GM23338 (cell line): ENCODE results near the gene MATCAP1. TPM values are rescaled to one million over a fixed set of nuclear protein-coding genes. Genes with fewer than 3 reads are reported as not detected.

Experiments used
- ATAC-seq: fragments of 200-7000 bp; cut with Tn5 transposase; 3 replicates; pipeline ENCODE4 v1.9.1; 2020
- DNase-seq: peaks from one replicate; pipeline ENCODE4 v3.0.0-alpha.2; 2015; ENCODE audit warnings: low spot score
- H2AFZ ChIP-seq: fragments of 200-600 bp; sonication (generic); 2 replicates; pipeline ENCODE4 v1.8.0; 2016; ENCODE audit warnings: antibody characterized with exemption, mild to moderate bottlenecking, moderate library complexity
- H3F3A ChIP-seq: fragments of 200-600 bp; sonication (generic); replicated peaks from 2 replicates; pipeline ENCODE4 v1.8.0; 2017; ENCODE audit warnings: antibody characterized with exemption, mixed run types, low read depth
- H3K27ac ChIP-seq: fragments of 200-600 bp; sonication (generic); 2 replicates; pipeline ENCODE4 v1.6.1; 2016; ENCODE audit warnings: low read depth
- H3K27me3 ChIP-seq: fragments of 200-600 bp; sonication (generic); 2 replicates; pipeline ENCODE4 v1.8.0; 2016; ENCODE audit warnings: mild to moderate bottlenecking, mixed run types, moderate library complexity; ENCODE audit not compliant: insufficient read depth
- H3K36me3 ChIP-seq: fragments of 200-600 bp; sonication (generic); 2 replicates; pipeline ENCODE4 v1.8.0; 2016; ENCODE audit warnings: mild to moderate bottlenecking; ENCODE audit not compliant: insufficient read depth
- H3K4me1 ChIP-seq: fragments of 200-600 bp; sonication (generic); 2 replicates; pipeline ENCODE4 v1.8.0; 2016; ENCODE audit warnings: mild to moderate bottlenecking, moderate library complexity; ENCODE audit not compliant: insufficient read depth
- H3K4me2 ChIP-seq: fragments of 200-600 bp; sonication (generic); 2 replicates; pipeline ENCODE4 v1.7.1; 2017; ENCODE audit warnings: mixed run types
- H3K4me3 ChIP-seq: fragments of 200-600 bp; sonication (generic); 2 replicates; pipeline ENCODE4 v1.6.1; 2016; ENCODE audit warnings: mixed run types
- H3K79me2 ChIP-seq: fragments of 200-600 bp; sonication (generic); replicated peaks from 2 replicates; pipeline ENCODE4 v1.8.0; 2017; ENCODE audit warnings: mild to moderate bottlenecking; ENCODE audit not compliant: insufficient read depth
- H3K9me2 ChIP-seq: fragments of 200-600 bp; sonication (generic); 2 replicates; pipeline ENCODE4 v1.8.0; 2017; ENCODE audit not compliant: insufficient read depth
- H4K20me1 ChIP-seq: fragments of 200-600 bp; sonication (generic); replicated peaks from 2 replicates; pipeline ENCODE4 v1.8.0; 2017; ENCODE audit warnings: mild to moderate bottlenecking; ENCODE audit not compliant: insufficient read depth
- H3K27ac Mint-ChIP-seq: 2 replicates; pipeline ENCODE4 v1.8.0; 2020; ENCODE audit warnings: inconsistent platforms, mild to moderate bottlenecking, moderate library complexity, mixed read lengths
- H3K27me3 Mint-ChIP-seq: 3 replicates; pipeline ENCODE4 v1.8.0; 2022; ENCODE audit warnings: low read depth, mild to moderate bottlenecking, moderate library complexity, mixed read lengths, inconsistent platforms; ENCODE audit not compliant: insufficient read depth, poor library complexity
- H3K36me3 Mint-ChIP-seq: 3 replicates; pipeline ENCODE4 v1.8.0; 2021; ENCODE audit warnings: low read depth, mild to moderate bottlenecking, inconsistent platforms, moderate library complexity, mixed read lengths
- H3K4me1 Mint-ChIP-seq: 3 replicates; pipeline ENCODE4 v1.8.0; 2020; ENCODE audit warnings: mild to moderate bottlenecking, inconsistent platforms, mixed read lengths
- H3K4me3 Mint-ChIP-seq: 3 replicates; pipeline ENCODE4 v1.8.0; 2021; ENCODE audit warnings: moderate library complexity, mild to moderate bottlenecking, inconsistent platforms, mixed read lengths
- H3K9me3 Mint-ChIP-seq: 3 replicates; pipeline ENCODE4 v1.8.0; 2020; ENCODE audit warnings: moderate library complexity, mild to moderate bottlenecking, inconsistent platforms, mixed read lengths
- CTCF ChIP-seq, 2 experiments: fragments of 200-600 bp in 1 of 2; sonication (generic) in 1 of 2; conservative IDR thresholded peaks; 2 replicates each; pipeline versions ENCODE4 v1.5.1 to v1.6.1; 2016 to 2017; ENCODE audit warnings: antibody characterized with exemption in 2 of 2, low read depth in 2 of 2, mild to moderate bottlenecking in 2 of 2, moderate library complexity in 1 of 2
- EZH2 ChIP-seq: fragments of 200-600 bp; sonication (generic); IDR thresholded peaks from one replicate; pipeline ENCODE4 v1.8.0; 2017; ENCODE audit warnings: antibody characterized with exemption, mild to moderate bottlenecking, low read depth; ENCODE audit not compliant: unreplicated experiment
- REST ChIP-seq: IDR thresholded peaks from one replicate; pipeline ENCODE4 v1.6.1; 2018; ENCODE audit warnings: antibody characterized with exemption; ENCODE audit not compliant: unreplicated experiment
- ZNF114 ChIP-seq: fragments of 250-450 bp; sonication (Bioruptor Pico); IDR thresholded peaks from 2 replicates; pipeline ENCODE4 v1.5.0; 2020; ENCODE audit warnings: mild to moderate bottlenecking, moderate library complexity
- ZNF331 ChIP-seq: fragments of 250-450 bp; sonication (Bioruptor Pico); IDR thresholded peaks from 2 replicates; pipeline ENCODE4 v1.5.0; 2020; ENCODE audit warnings: low read depth, mild to moderate bottlenecking, moderate library complexity
- polyA plus RNA-seq: library from polyadenylated mRNA; unstranded; fragments of >200 nt; fragmentation: Nextera tagmentation; extraction: Ambion mirVana; gene quantifications from 2 replicates; pipeline ENCODE4 v1.2.1, GENCODE V29; 2016
- total RNA-seq: library from RNA; depleted of rRNA; stranded (reverse); fragments of >200 nt; shearing (Covaris generic); gene quantifications from 2 replicates; pipeline ENCODE4 v1.2.3, GENCODE V29; 2014
- TF ChIP-seq, protein P1 (sequence below): fragments of 250-450 bp; sonication (Bioruptor Pico); IDR thresholded peaks from 2 replicates; pipeline ENCODE4 v1.5.0; 2020; ENCODE audit warnings: mild to moderate bottlenecking, moderate library complexity

The MATCAP1 gene
- total and polyA plus RNA-seq, 2 experiments from 2014 or later = 9.5 to 22.7 TPM

GRCh38 chr16:67146523-67147357 lies 37.0 kb downstream of the MATCAP1 start:
- no peak for ATAC-seq
- Mint-ChIP-seq H3K4me1 (peaks cover 9% of the 10 kb centered on the region; the same call in 2 of the 3 replicates), H3K27ac (no peak overlapping the region), H3K36me3 (peaks cover 40% of the 10 kb centered on the region), H3K4me3 (no peak overlapping the region), H3K27me3 (peaks cover 18% of the 10 kb centered on the region), H3K9me3 (no peaks in the 10 kb centered on the region)
- Histone ChIP-seq H3F3A (0 out of 2 replicates have a peak, but pooled peaks cover 7% of the 10 kb centered on the region), H4K20me1 (no peaks in the 10 kb centered on the region; the same call in 1 of the 2 replicates), H2AFZ (no peak overlapping the region), H3K36me3 (no peaks in the 10 kb centered on the region), H3K9me2 (no peaks in the 10 kb centered on the region), H3K4me1 (peaks cover 6% of the 10 kb centered on the region; the same call in 1 of the 2 replicates), H3K79me2 (no peaks in the 10 kb centered on the region), H3K27ac (no peak overlapping the region), H3K4me2 (no peak overlapping the region), H3K4me3 (no peak overlapping the region), H3K27me3 (peaks cover 37% of the 10 kb centered on the region)
- no peak for DNase-seq
- TF ChIP-seq REST (no peak), ZNF114 (CRISPR knock-in tag) (no peak), CTCF (conservative IDR thresholded peaks at IDR 0.05; ENCODE audit: low read depth in 2 of 2) (0 out of 4 replicates have a peak, but pooled peaks of 1 of the 2 experiments have one; percentile 21)

- Mint-ChIP-seq H3K27me3 (peaks cover 11% of the 10 kb centered on the region), H3K9me3 (no peaks in the 10 kb centered on the region), H3K36me3 (peaks cover 45% of the 10 kb centered on the region), H3K4me3 (no peak overlapping the region), H3K27ac (no peak overlapping the region), H3K4me1 (peaks cover 3% of the 10 kb centered on the region; the same call in 2 of the 3 replicates)
- Histone ChIP-seq H3K9me2 (no peaks in the 10 kb centered on the region), H3K36me3 (no peaks in the 10 kb centered on the region), H3K27me3 (peaks cover 27% of the 10 kb centered on the region; the same call in 1 of the 2 replicates), H3K4me2 (no peak overlapping the region), H2AFZ (no peak overlapping the region), H3F3A (0 out of 2 replicates have a peak, but pooled peaks cover 7% of the 10 kb centered on the region), H3K27ac (no peak overlapping the region), H3K4me3 (no peak overlapping the region), H3K4me1 (no peaks in the 10 kb centered on the region), H4K20me1 (no peaks in the 10 kb centered on the region; the same call in 1 of the 2 replicates), H3K79me2 (no peaks in the 10 kb centered on the region)
- no peak for DNase-seq
- TF ChIP-seq ZNF331 (CRISPR knock-in tag) = no peak
- TF ChIP-seq EZH2 = no peak
- TF ChIP-seq, protein P1, sequence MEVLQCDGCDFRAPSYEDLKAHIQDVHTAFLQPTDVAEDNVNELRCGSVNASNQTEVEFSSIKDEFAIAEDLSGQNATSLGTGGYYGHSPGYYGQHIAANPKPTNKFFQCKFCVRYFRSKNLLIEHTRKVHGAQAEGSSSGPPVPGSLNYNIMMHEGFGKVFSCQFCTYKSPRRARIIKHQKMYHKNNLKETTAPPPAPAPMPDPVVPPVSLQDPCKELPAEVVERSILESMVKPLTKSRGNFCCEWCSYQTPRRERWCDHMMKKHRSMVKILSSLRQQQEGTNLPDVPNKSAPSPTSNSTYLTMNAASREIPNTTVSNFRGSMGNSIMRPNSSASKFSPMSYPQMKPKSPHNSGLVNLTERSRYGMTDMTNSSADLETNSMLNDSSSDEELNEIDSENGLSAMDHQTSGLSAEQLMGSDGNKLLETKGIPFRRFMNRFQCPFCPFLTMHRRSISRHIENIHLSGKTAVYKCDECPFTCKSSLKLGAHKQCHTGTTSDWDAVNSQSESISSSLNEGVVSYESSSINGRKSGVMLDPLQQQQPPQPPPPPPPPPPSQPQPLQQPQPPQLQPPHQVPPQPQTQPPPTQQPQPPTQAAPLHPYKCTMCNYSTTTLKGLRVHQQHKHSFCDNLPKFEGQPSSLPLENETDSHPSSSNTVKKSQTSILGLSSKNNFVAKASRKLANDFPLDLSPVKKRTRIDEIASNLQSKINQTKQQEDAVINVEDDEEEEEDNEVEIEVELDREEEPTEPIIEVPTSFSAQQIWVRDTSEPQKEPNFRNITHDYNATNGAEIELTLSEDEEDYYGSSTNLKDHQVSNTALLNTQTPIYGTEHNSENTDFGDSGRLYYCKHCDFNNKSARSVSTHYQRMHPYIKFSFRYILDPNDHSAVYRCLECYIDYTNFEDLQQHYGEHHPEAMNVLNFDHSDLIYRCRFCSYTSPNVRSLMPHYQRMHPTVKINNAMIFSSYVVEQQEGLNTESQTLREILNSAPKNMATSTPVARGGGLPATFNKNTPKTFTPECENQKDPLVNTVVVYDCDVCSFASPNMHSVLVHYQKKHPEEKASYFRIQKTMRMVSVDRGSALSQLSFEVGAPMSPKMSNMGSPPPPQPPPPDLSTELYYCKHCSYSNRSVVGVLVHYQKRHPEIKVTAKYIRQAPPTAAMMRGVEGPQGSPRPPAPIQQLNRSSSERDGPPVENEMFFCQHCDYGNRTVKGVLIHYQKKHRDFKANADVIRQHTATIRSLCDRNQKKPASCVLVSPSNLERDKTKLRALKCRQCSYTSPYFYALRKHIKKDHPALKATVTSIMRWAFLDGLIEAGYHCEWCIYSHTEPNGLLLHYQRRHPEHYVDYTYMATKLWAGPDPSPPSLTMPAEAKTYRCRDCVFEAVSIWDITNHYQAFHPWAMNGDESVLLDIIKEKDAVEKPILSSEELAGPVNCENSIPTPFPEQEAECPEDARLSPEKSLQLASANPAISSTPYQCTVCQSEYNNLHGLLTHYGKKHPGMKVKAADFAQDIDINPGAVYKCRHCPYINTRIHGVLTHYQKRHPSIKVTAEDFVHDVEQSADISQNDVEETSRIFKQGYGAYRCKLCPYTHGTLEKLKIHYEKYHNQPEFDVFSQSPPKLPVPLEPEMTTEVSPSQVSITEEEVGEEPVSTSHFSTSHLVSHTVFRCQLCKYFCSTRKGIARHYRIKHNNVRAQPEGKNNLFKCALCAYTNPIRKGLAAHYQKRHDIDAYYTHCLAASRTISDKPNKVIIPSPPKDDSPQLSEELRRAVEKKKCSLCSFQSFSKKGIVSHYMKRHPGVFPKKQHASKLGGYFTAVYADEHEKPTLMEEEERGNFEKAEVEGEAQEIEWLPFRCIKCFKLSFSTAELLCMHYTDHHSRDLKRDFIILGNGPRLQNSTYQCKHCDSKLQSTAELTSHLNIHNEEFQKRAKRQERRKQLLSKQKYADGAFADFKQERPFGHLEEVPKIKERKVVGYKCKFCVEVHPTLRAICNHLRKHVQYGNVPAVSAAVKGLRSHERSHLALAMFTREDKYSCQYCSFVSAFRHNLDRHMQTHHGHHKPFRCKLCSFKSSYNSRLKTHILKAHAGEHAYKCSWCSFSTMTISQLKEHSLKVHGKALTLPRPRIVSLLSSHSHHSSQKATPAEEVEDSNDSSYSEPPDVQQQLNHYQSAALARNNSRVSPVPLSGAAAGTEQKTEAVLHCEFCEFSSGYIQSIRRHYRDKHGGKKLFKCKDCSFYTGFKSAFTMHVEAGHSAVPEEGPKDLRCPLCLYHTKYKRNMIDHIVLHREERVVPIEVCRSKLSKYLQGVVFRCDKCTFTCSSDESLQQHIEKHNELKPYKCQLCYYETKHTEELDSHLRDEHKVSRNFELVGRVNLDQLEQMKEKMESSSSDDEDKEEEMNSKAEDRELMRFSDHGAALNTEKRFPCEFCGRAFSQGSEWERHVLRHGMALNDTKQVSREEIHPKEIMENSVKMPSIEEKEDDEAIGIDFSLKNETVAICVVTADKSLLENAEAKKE (CRISPR knock-in tag) = no peak
- ATAC-seq = no peak
These were observed 38.0 kb downstream of the MATCAP1 start for GRCh38 chr16:67145746-67146145.
